NCI-H1092 treated with DMSO at 0.1 percent for 48 hours (cell line): Measurements from ENCODE around the gene TPRG1.

Source experiments
- DNase-seq: peaks from one replicate; lab custom pipeline; 2025; lab: John Stamatoyannopoulos, UW

The TPRG1 gene

GRCh38 chr3:189165092-189165612, 6.6 kb upstream of the TPRG1 start:
- no peak for DNase-seq

- no peak for DNase-seq
Measured at GRCh38 chr3:189166321-189166720, 5.5 kb upstream of the TPRG1 start.

- DNase-seq, result no peak
Measured at GRCh38 chr3:189167027-189167766, 4.6 kb upstream of the TPRG1 start.

- no peak for DNase-seq
Measured at GRCh38 chr3:189168711-189169110, 3.1 kb upstream of the TPRG1 start.

GRCh38 chr3:189169728-189170127, 2.0 kb upstream of the TPRG1 start:
- DNase-seq, result no peak

- DNase-seq, result no peak
Measured at GRCh38 chr3:189170559-189170958, 1.2 kb upstream of the TPRG1 start.

GRCh38 chr3:189172668-189173419, 1.1 kb downstream of the TPRG1 start:
- no peak for DNase-seq

- DNase-seq, result no peak
Measured at GRCh38 chr3:189184566-189184965, 12.8 kb downstream of the TPRG1 start.

- DNase-seq, result no peak
Measured at GRCh38 chr3:189186101-189186500, 14.3 kb downstream of the TPRG1 start.

- no peak for DNase-seq
Measured at GRCh38 chr3:189188466-189188865, 16.7 kb downstream of the TPRG1 start.

GRCh38 chr3:189192725-189193124, 21.0 kb downstream of the TPRG1 start:
- no peak for DNase-seq

- no peak for DNase-seq
Measured at GRCh38 chr3:189195302-189195701, 23.5 kb downstream of the TPRG1 start.

GRCh38 chr3:189202106-189202505, 30.3 kb downstream of the TPRG1 start:
- DNase-seq, result no peak

GRCh38 chr3:189202583-189202982, 30.8 kb downstream of the TPRG1 start:
- DNase-seq, result no peak

- DNase-seq, result no peak
Measured at GRCh38 chr3:189204167-189204866, 32.5 kb downstream of the TPRG1 start.

- no peak for DNase-seq
Measured at GRCh38 chr3:189204937-189205336, 33.2 kb downstream of the TPRG1 start.

GRCh38 chr3:189210251-189210770, 38.5 kb downstream of the TPRG1 start:
- DNase-seq, result no peak

GRCh38 chr3:189212681-189213080, 40.9 kb downstream of the TPRG1 start:
- no peak for DNase-seq

- DNase-seq, result no peak
Measured at GRCh38 chr3:189214651-189215050, 42.9 kb downstream of the TPRG1 start.

- peak; percentile 4 for DNase-seq
Measured at GRCh38 chr3:189222927-189223636, 51.3 kb downstream of the TPRG1 start.

- DNase-seq, result no peak
Measured at GRCh38 chr3:189225431-189225830, 53.7 kb downstream of the TPRG1 start.

GRCh38 chr3:189227249-189227648, 55.5 kb downstream of the TPRG1 start:
- no peak for DNase-seq
